PFSK-1 (cell line): Measurements from ENCODE around the gene WDPCP.

Experiments
- FOXP2 ChIP-seq: optimal IDR thresholded peaks from 2 replicates; pipeline ENCODE3; 2011; ENCODE audit warnings: borderline replicate concordance, control low read depth, inconsistent platforms; ENCODE audit not compliant: insufficient read depth; ENCODE audit errors: extremely low read length, extremely low read depth
- POLR2AphosphoS5 ChIP-seq: IDR thresholded peaks from 2 replicates; pipeline ENCODE4 v1.6.1; 2012; ENCODE audit warnings: low read depth, mild to moderate bottlenecking, control low read depth, low read length, moderate library complexity
- SIN3A ChIP-seq: IDR thresholded peaks from 2 replicates; pipeline ENCODE4 v1.6.1; 2012; ENCODE audit warnings: mild to moderate bottlenecking, low read length, moderate library complexity, borderline replicate concordance; ENCODE audit not compliant: insufficient read depth
- TAF1 ChIP-seq: IDR thresholded peaks from 2 replicates; pipeline ENCODE4 v1.6.1; 2012; ENCODE audit warnings: low read length, control low read depth, borderline replicate concordance; ENCODE audit not compliant: insufficient read depth
- TF ChIP-seq, protein P1 (sequence below), 2 experiments: IDR thresholded peaks; 2 replicates each; pipeline versions ENCODE4 v1.6.1 to v1.8.0; 2011 to 2012; ENCODE audit warnings: low read depth in 2 of 2, low read length in 2 of 2, control low read depth in 1 of 2, inconsistent platforms in 1 of 2, mild to moderate bottlenecking in 1 of 2, moderate library complexity in 1 of 2; ENCODE audit not compliant: insufficient read depth in 1 of 2

WDPCP gene

DNA sequence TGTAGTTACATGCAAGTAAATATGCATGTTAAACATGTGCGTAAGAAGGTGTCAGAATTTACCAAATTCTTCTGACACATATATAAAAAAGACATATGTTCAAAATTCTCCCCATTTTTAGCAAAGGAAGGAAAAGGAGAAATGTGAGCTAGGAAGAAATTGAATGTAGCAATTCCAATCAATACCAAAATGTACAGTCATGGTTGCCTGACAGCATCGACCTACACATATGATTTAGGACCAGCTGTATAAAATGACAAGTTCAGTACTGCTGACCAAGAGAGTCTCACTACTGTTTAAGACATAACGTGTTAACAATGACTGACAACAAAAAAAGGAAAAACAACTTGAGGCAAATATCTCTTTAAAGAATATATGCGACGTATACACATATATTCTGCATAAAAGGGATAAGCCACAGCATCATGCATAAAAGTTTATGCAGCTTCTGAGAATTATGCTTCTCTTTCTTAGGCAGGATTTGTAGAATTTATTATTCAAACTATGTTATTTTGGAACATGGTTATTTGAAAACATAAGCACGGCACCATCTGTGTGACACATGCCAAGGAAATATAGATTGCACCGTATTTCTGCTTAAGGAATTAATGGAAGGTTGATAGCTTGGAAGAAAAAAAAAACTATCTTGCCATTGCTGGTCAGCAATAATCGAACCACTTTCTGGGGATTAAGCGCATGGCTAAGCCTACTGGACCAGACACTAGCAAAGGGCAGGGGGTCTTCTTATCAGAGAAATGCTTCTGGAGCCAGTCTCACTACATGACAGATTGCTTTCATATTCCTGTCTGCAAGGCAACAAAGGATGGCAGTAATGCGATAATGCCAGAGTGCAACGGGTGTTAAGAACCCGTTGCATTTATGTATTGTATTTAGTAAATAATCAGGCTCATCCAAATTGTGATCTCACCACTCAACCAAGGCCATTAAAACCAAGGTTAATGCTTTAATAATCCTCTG is 154.0 kb downstream of the WDPCP start:
- no peak for TF ChIP-seq FOXP2
- TF ChIP-seq SIN3A, result no peak
- TF ChIP-seq POLR2AphosphoS5, result no peak
- TF ChIP-seq TAF1, result no peak
- TF ChIP-seq, protein P1, sequence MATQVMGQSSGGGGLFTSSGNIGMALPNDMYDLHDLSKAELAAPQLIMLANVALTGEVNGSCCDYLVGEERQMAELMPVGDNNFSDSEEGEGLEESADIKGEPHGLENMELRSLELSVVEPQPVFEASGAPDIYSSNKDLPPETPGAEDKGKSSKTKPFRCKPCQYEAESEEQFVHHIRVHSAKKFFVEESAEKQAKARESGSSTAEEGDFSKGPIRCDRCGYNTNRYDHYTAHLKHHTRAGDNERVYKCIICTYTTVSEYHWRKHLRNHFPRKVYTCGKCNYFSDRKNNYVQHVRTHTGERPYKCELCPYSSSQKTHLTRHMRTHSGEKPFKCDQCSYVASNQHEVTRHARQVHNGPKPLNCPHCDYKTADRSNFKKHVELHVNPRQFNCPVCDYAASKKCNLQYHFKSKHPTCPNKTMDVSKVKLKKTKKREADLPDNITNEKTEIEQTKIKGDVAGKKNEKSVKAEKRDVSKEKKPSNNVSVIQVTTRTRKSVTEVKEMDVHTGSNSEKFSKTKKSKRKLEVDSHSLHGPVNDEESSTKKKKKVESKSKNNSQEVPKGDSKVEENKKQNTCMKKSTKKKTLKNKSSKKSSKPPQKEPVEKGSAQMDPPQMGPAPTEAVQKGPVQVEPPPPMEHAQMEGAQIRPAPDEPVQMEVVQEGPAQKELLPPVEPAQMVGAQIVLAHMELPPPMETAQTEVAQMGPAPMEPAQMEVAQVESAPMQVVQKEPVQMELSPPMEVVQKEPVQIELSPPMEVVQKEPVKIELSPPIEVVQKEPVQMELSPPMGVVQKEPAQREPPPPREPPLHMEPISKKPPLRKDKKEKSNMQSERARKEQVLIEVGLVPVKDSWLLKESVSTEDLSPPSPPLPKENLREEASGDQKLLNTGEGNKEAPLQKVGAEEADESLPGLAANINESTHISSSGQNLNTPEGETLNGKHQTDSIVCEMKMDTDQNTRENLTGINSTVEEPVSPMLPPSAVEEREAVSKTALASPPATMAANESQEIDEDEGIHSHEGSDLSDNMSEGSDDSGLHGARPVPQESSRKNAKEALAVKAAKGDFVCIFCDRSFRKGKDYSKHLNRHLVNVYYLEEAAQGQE (IDR thresholded peaks at IDR 0.05; ENCODE audit: insufficient read depth in 1 of 2, low read depth in 2 of 2, low read length in 2 of 2), result no peak

DNA sequence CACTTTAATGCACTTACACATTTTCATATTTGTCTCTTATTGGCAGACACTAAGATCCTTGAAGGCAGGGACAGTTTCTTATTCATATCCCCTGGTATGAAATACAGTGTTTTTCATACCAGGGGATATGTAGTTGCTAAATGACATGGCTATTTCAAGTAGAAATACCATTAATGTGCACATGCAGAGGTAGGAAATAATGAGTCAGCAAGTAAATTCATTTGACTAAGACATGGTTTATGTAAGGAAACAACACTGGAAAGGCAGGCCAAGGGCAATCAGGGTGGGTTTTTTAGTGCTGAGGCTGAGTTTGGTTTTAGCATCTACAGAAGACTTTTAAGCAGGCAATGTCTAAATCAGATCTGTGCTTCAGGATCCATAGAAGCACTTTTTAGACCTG is 155.9 kb downstream of the WDPCP start:
- no peak for TF ChIP-seq POLR2AphosphoS5
- TF ChIP-seq TAF1, result no peak
- no peak for TF ChIP-seq SIN3A
- no peak for TF ChIP-seq FOXP2
- TF ChIP-seq, protein P1 (IDR thresholded peaks at IDR 0.05; ENCODE audit: insufficient read depth in 1 of 2, low read depth in 2 of 2, low read length in 2 of 2), result no peak

DNA sequence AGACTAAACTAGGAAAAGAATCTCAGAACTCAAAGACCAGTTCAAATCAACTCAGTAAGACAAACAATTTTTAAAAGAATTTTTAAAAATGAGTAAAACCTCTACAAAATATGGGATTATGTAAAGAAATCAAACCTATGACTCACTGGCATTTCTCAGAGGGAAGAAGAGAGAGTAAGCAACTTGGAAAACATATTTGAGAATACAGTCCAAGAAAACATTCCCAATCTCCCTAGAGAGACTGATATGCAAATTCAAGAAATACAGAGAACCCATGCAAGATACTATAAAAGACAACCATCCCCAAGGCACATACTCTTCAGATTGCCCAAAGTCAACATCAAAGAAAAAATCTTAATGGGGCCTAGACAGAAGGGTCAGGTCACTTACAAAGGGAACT is 162.7 kb downstream of the WDPCP start:
- TF ChIP-seq POLR2AphosphoS5, result no peak
- TF ChIP-seq FOXP2, result no peak
- TF ChIP-seq TAF1, result no peak
- TF ChIP-seq SIN3A, result no peak
- TF ChIP-seq, protein P1 (IDR thresholded peaks at IDR 0.05; ENCODE audit: insufficient read depth in 1 of 2, low read depth in 2 of 2, low read length in 2 of 2), result no peak

DNA sequence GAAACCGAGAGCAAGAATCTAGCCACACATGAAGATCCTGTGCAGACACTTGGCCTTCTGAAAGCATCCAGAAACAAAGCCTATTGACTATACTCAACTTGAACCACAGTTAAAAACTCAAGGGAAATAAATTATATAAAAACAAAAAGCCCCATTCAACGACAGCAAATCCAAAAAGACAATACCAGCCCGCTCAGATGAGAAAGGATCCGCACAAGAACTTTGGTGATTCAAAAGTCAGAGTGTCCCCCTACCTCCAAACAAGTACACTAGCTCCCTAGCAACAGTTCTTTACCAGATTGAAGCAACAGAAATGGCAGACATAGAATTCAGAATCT is 163.2 kb downstream of the WDPCP start:
- TF ChIP-seq TAF1 (no peak), POLR2AphosphoS5 (no peak), FOXP2 (no peak), SIN3A (no peak)
- TF ChIP-seq, protein P1 (IDR thresholded peaks at IDR 0.05; ENCODE audit: insufficient read depth in 1 of 2, low read depth in 2 of 2, low read length in 2 of 2), result no peak
